ENCODE results near the gene HIP1.

DNA sequence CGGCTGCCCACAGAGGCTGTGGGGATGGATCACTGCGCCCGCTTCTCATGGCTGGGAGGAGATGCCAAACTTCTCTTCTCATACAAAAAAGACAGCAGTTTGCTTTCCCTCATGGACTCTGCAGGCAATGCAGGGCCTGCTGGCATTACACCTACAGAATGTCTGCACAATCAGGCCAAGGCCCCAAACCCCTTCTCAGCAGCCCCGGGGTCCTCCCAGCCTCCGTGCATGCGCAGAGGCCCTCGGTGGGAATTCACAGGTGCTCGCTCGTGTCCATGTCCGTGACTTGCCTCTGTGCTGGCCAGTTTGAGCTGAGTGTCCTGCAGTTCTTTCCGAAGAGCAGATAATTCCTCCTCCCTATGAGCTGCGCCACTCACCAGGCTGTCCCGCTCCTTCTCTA is 183.0 kb downstream of the HIP1 start:
- TF ChIP-seq, protein P1, sequence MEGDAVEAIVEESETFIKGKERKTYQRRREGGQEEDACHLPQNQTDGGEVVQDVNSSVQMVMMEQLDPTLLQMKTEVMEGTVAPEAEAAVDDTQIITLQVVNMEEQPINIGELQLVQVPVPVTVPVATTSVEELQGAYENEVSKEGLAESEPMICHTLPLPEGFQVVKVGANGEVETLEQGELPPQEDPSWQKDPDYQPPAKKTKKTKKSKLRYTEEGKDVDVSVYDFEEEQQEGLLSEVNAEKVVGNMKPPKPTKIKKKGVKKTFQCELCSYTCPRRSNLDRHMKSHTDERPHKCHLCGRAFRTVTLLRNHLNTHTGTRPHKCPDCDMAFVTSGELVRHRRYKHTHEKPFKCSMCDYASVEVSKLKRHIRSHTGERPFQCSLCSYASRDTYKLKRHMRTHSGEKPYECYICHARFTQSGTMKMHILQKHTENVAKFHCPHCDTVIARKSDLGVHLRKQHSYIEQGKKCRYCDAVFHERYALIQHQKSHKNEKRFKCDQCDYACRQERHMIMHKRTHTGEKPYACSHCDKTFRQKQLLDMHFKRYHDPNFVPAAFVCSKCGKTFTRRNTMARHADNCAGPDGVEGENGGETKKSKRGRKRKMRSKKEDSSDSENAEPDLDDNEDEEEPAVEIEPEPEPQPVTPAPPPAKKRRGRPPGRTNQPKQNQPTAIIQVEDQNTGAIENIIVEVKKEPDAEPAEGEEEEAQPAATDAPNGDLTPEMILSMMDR (IDR thresholded peaks at IDR 0.05; ENCODE audit: insufficient read depth, low read length, poor library complexity, severe bottlenecking) = no peak
- no peak for TF ChIP-seq EZH2phosphoT487 (conservative IDR thresholded peaks at IDR 0.05; ENCODE audit: low read length)

Measured in SU-DHL-6 (cell line).